NCI-H1092 treated with DMSO at 0.1 percent for 48 hours (cell line): ENCODE measurements around the gene MTFP1.
"Not testable (repeated sequence)": the region's sequence is repeated elsewhere in the genome, so short reads cannot be mapped to it uniquely, and the experiment has no call there.

Experiments
- DNase-seq: peaks from one replicate; lab custom pipeline; 2025; lab: John Stamatoyannopoulos, UW

Gene MTFP1

GRCh38 chr22:30402028-30402765 lies 23.4 kb upstream of the MTFP1 start:
- DNase-seq: no peak

- DNase-seq: not testable (repeated sequence)
Observed at GRCh38 chr22:30402766-30403104, 22.8 kb upstream of the MTFP1 start.

GRCh38 chr22:30404307-30404706 lies 21.3 kb upstream of the MTFP1 start:
- DNase-seq: no peak

DNA sequence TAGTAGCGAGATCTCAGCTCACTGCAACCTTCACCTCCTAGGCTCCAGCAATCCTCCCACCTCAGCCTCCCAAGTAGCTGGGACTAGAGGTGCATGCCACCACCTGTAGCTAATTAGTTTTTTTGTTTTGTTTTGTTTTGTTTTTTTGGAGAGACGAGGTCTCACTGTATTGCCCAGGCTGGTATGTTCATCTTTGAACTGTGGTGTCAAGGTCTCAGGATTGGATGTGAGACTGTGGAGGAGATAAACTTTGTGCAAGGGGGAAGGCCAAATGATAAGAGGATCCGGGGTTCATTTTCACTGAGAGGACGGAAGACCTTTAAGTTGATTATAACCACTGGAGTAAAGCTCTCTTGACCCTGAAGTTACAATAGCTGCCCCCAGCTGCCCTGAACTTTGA lies 19.8 kb upstream of the MTFP1 start:
- no peak for DNase-seq

DNA sequence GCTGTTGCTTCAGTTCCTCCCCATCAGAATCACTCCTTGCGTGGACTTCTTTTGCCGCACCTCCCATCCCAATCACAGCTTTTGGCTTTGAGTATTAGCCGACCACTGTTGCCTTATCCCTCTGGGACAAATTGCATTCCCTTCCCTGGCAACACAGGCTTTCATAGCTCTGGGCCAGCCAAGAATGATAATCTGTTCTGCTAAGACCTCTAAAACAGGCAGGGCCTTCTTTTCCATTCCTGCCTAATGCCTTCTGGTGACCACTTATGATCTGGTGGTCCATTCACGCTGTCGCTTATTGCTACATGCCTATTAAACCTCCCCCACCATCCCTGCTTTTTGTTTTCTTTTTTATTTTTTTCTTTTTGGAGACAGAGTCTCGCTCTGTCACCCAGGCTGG lies 19.2 kb upstream of the MTFP1 start:
- DNase-seq: no peak

- DNase-seq: no peak
Observed at GRCh38 chr22:30408388-30409102, 17.0 kb upstream of the MTFP1 start.

GRCh38 chr22:30411780-30412179 lies 13.8 kb upstream of the MTFP1 start:
- no peak for DNase-seq

- DNase-seq: no peak
Observed at GRCh38 chr22:30413001-30413400, 12.6 kb upstream of the MTFP1 start.

GRCh38 chr22:30413745-30414524 lies 11.6 kb upstream of the MTFP1 start:
- no peak for DNase-seq

DNA sequence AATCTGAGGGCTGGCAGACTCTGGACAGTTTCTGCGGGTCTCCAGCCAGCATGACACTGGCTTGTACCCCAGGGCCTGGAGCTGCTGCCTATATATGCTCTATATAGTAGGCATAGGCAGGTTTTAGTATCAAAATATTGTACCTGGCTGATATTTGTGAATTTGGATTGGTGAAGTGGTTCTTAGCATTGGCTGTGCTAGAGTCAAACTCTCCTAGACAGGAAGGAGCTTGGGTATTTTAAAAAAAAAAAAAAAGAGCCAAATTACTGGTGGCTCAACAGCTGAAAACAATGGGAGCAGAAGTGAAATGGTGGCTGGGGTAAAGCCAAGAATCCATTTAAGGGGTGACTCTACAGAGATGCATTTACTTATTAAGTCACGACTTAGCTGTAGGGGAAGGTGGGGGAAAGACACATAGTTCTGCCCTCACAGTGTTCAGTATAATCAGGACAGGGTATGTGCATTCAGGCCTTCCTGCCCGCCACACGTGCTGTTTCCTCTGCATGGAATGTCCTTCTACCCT lies 11.0 kb upstream of the MTFP1 start:
- DNase-seq: no peak

- no peak for DNase-seq
Observed at GRCh38 chr22:30416403-30416802, 9.2 kb upstream of the MTFP1 start.

DNA sequence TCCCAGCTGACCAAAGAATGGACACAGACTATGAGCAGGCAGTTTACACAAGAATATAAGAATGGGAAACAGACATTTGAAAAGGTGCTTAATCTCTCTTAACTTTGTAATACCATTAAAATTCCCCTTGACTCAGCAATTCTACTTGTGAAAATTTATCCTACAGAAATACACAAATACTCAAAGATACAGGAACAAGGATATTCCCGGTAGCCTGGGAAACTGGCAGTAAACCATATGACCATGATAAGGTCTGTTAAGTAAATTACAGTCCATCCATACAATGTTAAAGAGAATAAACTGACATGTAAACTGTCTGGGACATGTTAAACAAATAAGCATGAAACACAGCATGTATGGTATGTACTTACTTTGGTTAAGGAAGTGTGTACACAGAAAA lies 8.7 kb upstream of the MTFP1 start:
- DNase-seq: no peak

DNA sequence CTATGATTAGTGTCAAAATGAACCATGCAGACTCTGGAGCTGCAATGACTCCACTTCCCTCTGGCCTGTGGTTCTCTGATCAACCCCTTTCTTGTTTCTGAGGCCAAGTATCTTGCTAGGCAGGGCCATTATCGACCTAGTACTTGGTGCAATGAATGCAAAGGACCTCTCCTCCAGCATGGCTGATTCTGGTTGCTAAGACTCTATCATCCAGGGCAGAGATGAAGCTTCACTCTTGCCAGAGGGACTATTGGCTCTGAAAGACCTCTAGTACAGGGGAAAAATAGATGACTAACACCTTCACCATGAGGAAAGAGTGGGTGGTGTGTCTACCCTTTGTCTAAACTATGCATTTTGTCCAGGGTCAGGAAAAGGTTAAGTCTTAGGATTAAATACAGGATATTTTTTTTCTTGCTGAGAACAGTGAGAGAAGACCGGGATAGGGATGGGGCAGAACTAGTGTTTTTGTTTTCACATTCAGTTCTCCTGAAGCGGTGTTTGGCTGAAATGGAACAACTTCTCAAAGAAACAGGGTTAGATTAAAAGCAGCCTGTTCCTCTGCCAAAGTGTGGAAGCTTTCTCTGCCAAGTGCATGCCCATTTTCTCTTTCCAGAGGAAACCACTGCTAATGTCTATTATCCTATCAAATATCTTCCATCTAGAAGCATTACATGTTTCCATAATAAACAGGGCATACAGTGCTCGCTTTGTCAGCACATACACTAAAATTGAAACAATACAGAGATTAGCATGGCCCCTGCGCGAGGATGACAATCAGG lies 5.0 kb upstream of the MTFP1 start:
- no peak for DNase-seq

GRCh38 chr22:30421695-30422480 lies 3.7 kb upstream of the MTFP1 start:
- no peak for DNase-seq

GRCh38 chr22:30422481-30423300 lies 2.9 kb upstream of the MTFP1 start:
- DNase-seq: peak; percentile 34

DNA sequence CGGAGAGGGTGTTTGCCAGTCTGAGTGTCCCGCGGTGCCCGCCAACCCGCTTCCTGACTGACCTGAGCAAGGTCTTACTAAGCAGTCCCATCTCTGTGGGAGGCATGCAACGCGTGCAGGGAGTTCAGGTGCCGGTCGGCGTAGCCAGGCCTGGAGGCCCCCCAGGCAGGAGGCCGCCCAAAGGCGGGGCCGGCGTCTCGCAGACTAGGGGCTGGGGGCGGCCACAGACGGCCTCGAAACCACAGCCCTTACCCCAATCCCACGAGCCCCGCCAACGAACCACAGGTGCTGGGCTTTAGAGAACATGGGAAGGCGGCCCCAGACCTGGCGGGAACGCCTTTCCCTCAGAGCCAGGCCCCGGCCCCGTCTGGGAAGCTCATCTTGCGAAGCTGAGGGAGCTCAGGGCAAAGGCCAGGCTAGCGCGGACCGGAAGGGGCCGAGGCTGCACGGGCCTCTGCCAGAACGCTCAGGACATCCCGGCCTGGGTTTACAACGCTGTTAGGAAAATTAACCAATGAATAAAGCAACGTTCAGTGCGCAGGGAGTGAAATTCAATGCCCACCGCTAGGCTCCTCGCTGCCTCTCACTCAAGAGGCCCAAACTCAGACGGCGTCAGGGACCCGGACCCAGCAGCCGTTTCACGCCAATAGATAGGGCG lies 2.1 kb upstream of the MTFP1 start:
- no peak for DNase-seq

- DNase-seq: peak; percentile 99
Observed at GRCh38 chr22:30423959-30424533, 1.5 kb upstream of the MTFP1 start.

DNA sequence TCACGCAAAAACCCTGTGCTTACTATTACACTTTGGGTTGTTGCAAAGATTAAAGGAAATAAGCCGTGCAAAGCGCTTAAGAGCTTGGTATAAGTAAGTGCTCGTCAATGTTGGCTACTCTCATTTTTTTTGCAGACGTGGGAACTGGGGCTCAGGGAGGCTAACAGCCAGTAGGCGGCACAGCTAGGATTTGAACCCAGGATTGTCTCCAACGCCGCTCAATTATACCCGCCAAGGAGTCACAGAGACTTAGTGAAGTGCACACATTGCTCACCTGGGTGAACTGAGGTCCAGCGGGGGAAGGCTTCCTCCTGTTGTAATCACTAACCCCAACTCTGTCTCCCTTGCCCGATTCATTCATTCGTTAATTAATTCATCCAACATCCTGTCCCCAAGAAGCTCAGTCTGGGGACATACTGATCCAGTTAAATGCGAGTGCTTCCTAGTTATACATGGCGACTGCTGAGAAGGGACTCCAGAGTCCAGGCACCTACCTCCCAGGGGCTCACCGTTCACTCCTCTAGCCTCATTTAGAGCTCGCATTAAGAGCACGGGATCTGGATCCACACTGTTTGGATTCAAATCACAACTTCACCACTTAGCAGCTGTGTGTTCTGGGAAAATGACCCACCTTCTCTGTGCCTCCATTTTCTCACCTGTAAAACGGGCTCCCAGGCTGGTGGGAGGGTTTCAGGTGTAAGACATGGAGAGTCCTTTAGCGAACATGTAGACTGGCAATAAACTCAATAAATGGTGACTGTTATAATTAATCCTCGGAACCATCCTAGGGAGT lies 838 bp upstream of the MTFP1 start:
- DNase-seq: peak; percentile 46

DNA sequence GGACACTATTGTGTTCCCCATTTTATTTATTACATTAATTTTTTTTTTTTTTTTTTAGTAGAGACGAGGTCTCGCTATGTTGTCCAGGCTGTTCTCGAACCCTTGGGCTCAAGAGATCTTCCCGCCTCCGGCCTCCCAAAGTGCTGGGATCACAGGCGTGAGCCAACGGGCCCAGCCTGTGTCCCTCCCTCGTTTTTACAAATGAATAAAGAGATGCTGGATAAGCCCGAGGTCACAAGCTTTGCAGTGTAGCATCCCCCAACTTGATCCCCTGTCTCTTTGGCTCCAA lies 297 bp upstream of the MTFP1 start:
- no peak for DNase-seq
